ENCODE measurements around the gene CLMP. TPM values are rescaled to one million over a fixed set of nuclear protein-coding genes. Genes with fewer than 3 reads are reported as not detected.

CLMP gene, protein sequence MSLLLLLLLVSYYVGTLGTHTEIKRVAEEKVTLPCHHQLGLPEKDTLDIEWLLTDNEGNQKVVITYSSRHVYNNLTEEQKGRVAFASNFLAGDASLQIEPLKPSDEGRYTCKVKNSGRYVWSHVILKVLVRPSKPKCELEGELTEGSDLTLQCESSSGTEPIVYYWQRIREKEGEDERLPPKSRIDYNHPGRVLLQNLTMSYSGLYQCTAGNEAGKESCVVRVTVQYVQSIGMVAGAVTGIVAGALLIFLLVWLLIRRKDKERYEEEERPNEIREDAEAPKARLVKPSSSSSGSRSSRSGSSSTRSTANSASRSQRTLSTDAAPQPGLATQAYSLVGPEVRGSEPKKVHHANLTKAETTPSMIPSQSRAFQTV
- 3.4 TPM for total RNA-seq
- long read RNA-seq, partial matches to known transcripts, result 1 of 2 reads
- long read RNA-seq, other reads (novel, unspliced or antisense), result 1 of 2 reads

GRCh38 chr11:123195188-123196059, at the start of gene CLMP:
Gene CLMP (minus strand): TSS chr11:123195248. CDS start chr11:123194940, 308 bp downstream.
- DNase-seq, result peak; percentile 33
- Histone ChIP-seq H3K4me3 (peak within 1 kb of the TSS; percentile 62), H3K36me3 (no peaks in the 10 kb centered on the region), H3K9me3 (replicated peaks) (no peaks in the 10 kb centered on the region), H3K4me1 (peaks cover 20% of the 10 kb centered on the region), H3K27ac (replicated peaks) (peak within 1 kb of the TSS; percentile 63), H3K27me3 (ENCODE audit: low read depth) (peaks cover 99% of the 10 kb centered on the region)
- no peak for TF ChIP-seq CTCF (IDR thresholded peaks at IDR 0.05; ENCODE audit: borderline replicate concordance)
- intact Hi-C loops (cut with micrococcal nuclease), result no loop called here

GRCh38 chr11:123241874-123242543, 47.0 kb upstream of the CLMP start:
- Histone ChIP-seq H3K36me3 (no peaks in the 10 kb centered on the region), H3K27ac (replicated peaks) (no peak overlapping the region), H3K4me1 (peaks cover 2% of the 10 kb centered on the region), H3K27me3 (ENCODE audit: low read depth) (peaks cover 13% of the 10 kb centered on the region), H3K4me3 (no peak overlapping the region), H3K9me3 (replicated peaks) (no peaks in the 10 kb centered on the region)
- TF ChIP-seq CTCF (IDR thresholded peaks at IDR 0.05; ENCODE audit: borderline replicate concordance), result no peak
- DNase-seq, result no peak
- intact Hi-C loops (cut with micrococcal nuclease), result no loop called here

DNA sequence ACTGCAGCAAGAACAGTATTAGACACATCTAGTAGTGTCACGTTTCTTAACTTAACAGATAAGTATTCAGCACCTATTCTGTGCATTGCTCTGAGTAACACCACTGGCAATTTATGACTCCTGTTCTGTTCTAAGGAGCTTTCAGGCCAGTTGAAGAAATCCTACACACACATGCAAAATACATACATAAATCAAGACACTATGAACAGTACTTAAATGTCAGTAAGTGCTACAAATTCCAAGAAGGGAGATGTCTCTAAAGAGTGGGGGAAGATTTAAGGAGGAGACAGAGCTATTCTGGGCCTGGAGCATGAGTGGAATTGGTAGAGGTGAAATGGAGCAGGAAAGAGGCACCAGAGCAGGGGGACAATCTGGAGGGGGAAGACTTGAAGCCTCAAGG, 46.2 kb upstream of the CLMP start:
- TF ChIP-seq CTCF (IDR thresholded peaks at IDR 0.05; ENCODE audit: borderline replicate concordance), result no peak
- Histone ChIP-seq H3K9me3 (replicated peaks) (no peaks in the 10 kb centered on the region), H3K4me1 (no peaks in the 10 kb centered on the region), H3K27me3 (ENCODE audit: low read depth) (peaks cover 6% of the 10 kb centered on the region), H3K27ac (replicated peaks) (no peak overlapping the region), H3K36me3 (no peaks in the 10 kb centered on the region), H3K4me3 (no peak overlapping the region)
- intact Hi-C loops (cut with micrococcal nuclease), result no loop called here
- DNase-seq, result no peak

GRCh38 chr11:123239191-123240150, 44.4 kb upstream of the CLMP start:
- intact Hi-C loops (cut with micrococcal nuclease), result no loop called here
- Histone ChIP-seq H3K27me3 (ENCODE audit: low read depth) (peaks cover under 1% of the 10 kb centered on the region), H3K4me1 (no peaks in the 10 kb centered on the region), H3K27ac (replicated peaks) (no peak overlapping the region), H3K9me3 (replicated peaks) (no peaks in the 10 kb centered on the region), H3K36me3 (no peaks in the 10 kb centered on the region), H3K4me3 (no peak overlapping the region)
- DNase-seq, result no peak
- no peak for TF ChIP-seq CTCF (IDR thresholded peaks at IDR 0.05; ENCODE audit: borderline replicate concordance)
